IMR-90 (cell line): ENCODE results near the gene C14orf93. TPM values are rescaled to one million over a fixed set of nuclear protein-coding genes. Genes with fewer than 3 reads are reported as not detected.

Experiments
- ATAC-seq: fragments of 200-7000 bp; cut with Tn5 transposase; 2 replicates; pipeline ENCODE4 v1.9.1; 2020; ENCODE audit warnings: low read depth, mild to moderate bottlenecking, moderate library complexity
- BruUV-seq: library from RNA; stranded (reverse); fragments of 400-500 nt; replicated peaks from 2 replicates; lab custom pipeline; 2021; lab: Mats Ljungman, UMichigan
- CTCF ChIA-PET: fragments of 300-600 bp; formaldehyde crosslinking; extraction: SDS; loops from one replicate; lab custom pipeline; 2021; ENCODE audit warnings: antibody characterized with exemption; lab: Yijun Ruan, JAX
- POLR2A ChIA-PET: fragments of 300-600 bp; sonication (Branson Sonifier 250); formaldehyde crosslinking; loops from one replicate; lab custom pipeline; 2022; ENCODE audit warnings: antibody characterized with exemption; ENCODE audit not compliant: unreplicated experiment; lab: Charles Lee
- DNase-seq: peaks from one replicate; pipeline ENCODE4 v3.0.0; 2013
- H2AFZ ChIP-seq: replicated peaks from 2 replicates; pipeline ENCODE3; 2013; ENCODE audit warnings: low read length, mild to moderate bottlenecking; ENCODE audit not compliant: poor library complexity
- H2AK5ac ChIP-seq: 2 replicates; pipeline ENCODE4 v1.6.1; 2013; ENCODE audit warnings: low read depth, low read length, inconsistent platforms
- H2AK9ac ChIP-seq: replicated peaks from 2 replicates; pipeline ENCODE3; 2013; ENCODE audit warnings: mild to moderate bottlenecking, low read depth, low read length, moderate library complexity; ENCODE audit not compliant: poor library complexity
- H2BK120ac ChIP-seq: 2 replicates; pipeline ENCODE4 v1.6.1; 2013; ENCODE audit warnings: low read depth, low read length, inconsistent platforms
- H2BK15ac ChIP-seq: 3 replicates; pipeline ENCODE4 v1.6.1; 2013; ENCODE audit warnings: low read depth, low read length, inconsistent platforms
- H2BK20ac ChIP-seq: 2 replicates; pipeline ENCODE4 v1.6.1; 2013; ENCODE audit warnings: low read depth, mild to moderate bottlenecking, inconsistent platforms, low read length, moderate library complexity
- H2BK5ac ChIP-seq: 2 replicates; pipeline ENCODE4 v1.6.1; 2013; ENCODE audit warnings: mild to moderate bottlenecking, low read depth, low read length, inconsistent platforms; ENCODE audit not compliant: poor library complexity, severe bottlenecking
- H3K14ac ChIP-seq: replicated peaks from 2 replicates; pipeline ENCODE4 v1.6.1; 2013; ENCODE audit warnings: low read depth, low read length, inconsistent platforms
- H3K18ac ChIP-seq: 2 replicates; pipeline ENCODE4 v1.6.1; 2013; ENCODE audit warnings: low read depth, low read length, control low read depth
- H3K23ac ChIP-seq: 2 replicates; pipeline ENCODE4 v1.6.1; 2013; ENCODE audit warnings: low read depth, low read length, inconsistent platforms
- H3K27ac ChIP-seq: 2 replicates; pipeline ENCODE4 v1.5.1; 2013; ENCODE audit warnings: mild to moderate bottlenecking, control low read depth, low read length; ENCODE audit not compliant: insufficient read depth
- H3K27me3 ChIP-seq: 2 replicates; pipeline ENCODE4 v1.6.1; 2013; ENCODE audit warnings: low read length; ENCODE audit not compliant: control insufficient read depth, insufficient read depth
- H3K36me3 ChIP-seq: 2 replicates; pipeline ENCODE4 v1.6.1; 2013; ENCODE audit warnings: low read length, mixed read lengths; ENCODE audit not compliant: control insufficient read depth, insufficient read depth
- H3K4ac ChIP-seq: 2 replicates; pipeline ENCODE4 v1.6.1; 2013; ENCODE audit warnings: low read depth, low read length, inconsistent platforms
- H3K4me1 ChIP-seq: 2 replicates; pipeline ENCODE4 v1.6.1; 2013; ENCODE audit warnings: low read length, mixed read lengths; ENCODE audit not compliant: control insufficient read depth, insufficient read depth
- H3K4me2 ChIP-seq: 2 replicates; pipeline ENCODE4 v1.6.1; 2013; ENCODE audit warnings: low read depth, mild to moderate bottlenecking, control low read depth, low read length, moderate library complexity
- H3K4me3 ChIP-seq: 2 replicates; pipeline ENCODE4 v1.5.1; 2013; ENCODE audit warnings: low read depth, mild to moderate bottlenecking, control low read depth, low read length, moderate library complexity; ENCODE audit not compliant: insufficient read depth
- H3K56ac ChIP-seq: 2 replicates; pipeline ENCODE4 v1.6.1; 2013; ENCODE audit warnings: low read length, inconsistent platforms; ENCODE audit not compliant: insufficient read depth; ENCODE audit errors: extremely low read depth
- H3K79me1 ChIP-seq, 2 experiments: 2 replicates each; pipeline ENCODE4 v1.6.1; 2013; ENCODE audit warnings: low read length in 2 of 2, inconsistent platforms in 1 of 2, low read depth in 1 of 2
- H3K9ac ChIP-seq: 2 replicates; pipeline ENCODE4 v1.6.1; 2013; ENCODE audit warnings: low read depth, low read length, control low read depth
- H3K9me1 ChIP-seq: 2 replicates; pipeline ENCODE4 v1.6.1; 2013; ENCODE audit warnings: low read length, inconsistent platforms; ENCODE audit not compliant: insufficient read depth
- H3K9me3 ChIP-seq: 2 replicates; pipeline ENCODE4 v1.6.1; 2013; ENCODE audit warnings: low read length; ENCODE audit not compliant: control insufficient read depth, insufficient read depth
- H4K20me1 ChIP-seq: 2 replicates; pipeline ENCODE4 v1.6.1; 2013; ENCODE audit warnings: low read length, inconsistent platforms; ENCODE audit not compliant: insufficient read depth
- H4K5ac ChIP-seq: 2 replicates; pipeline ENCODE4 v1.6.1; 2013; ENCODE audit warnings: mild to moderate bottlenecking, low read depth, low read length, control low read depth
- H4K8ac ChIP-seq, 2 experiments: 2 replicates each; pipeline ENCODE4 v1.6.1; 2013; ENCODE audit warnings: low read depth in 2 of 2, low read length in 2 of 2, control low read depth in 1 of 2, inconsistent platforms in 1 of 2
- H4K91ac ChIP-seq: 2 replicates; pipeline ENCODE4 v1.6.1; 2013; ENCODE audit warnings: low read depth, low read length, inconsistent platforms; ENCODE audit not compliant: insufficient read depth
- BHLHE40 ChIP-seq: fragments of 150-350 bp; IDR thresholded peaks from 2 replicates; pipeline ENCODE4 v1.6.1; 2016; ENCODE audit warnings: mild to moderate bottlenecking, low read depth, low read length
- CEBPB ChIP-seq: IDR thresholded peaks from 2 replicates; pipeline ENCODE4 v1.6.1; 2012; ENCODE audit warnings: low read depth, low read length, improper control_type of control experiment
- CHD1 ChIP-seq: IDR thresholded peaks from 2 replicates; pipeline ENCODE4 v1.6.1; 2012; ENCODE audit warnings: low read depth, low read length, improper control_type of control experiment
- CTCF ChIP-seq: conservative IDR thresholded peaks from 2 replicates; pipeline ENCODE4 v1.5.1; 2012; ENCODE audit warnings: mild to moderate bottlenecking, low read depth, low read length, improper control_type of control experiment
- ELK1 ChIP-seq: fragments of 150-350 bp; IDR thresholded peaks from 2 replicates; pipeline ENCODE4 v1.6.1; 2016; ENCODE audit warnings: low read depth, mild to moderate bottlenecking, low read length, moderate library complexity, borderline replicate concordance
- FOS ChIP-seq: fragments of 150-350 bp; IDR thresholded peaks from 2 replicates; pipeline ENCODE4 v1.6.1; 2016; ENCODE audit warnings: low read depth, low read length
- MAFK ChIP-seq: IDR thresholded peaks from 2 replicates; pipeline ENCODE4 v1.6.1; 2012; ENCODE audit warnings: low read depth, low read length, improper control_type of control experiment
- MAZ ChIP-seq: IDR thresholded peaks from 2 replicates; pipeline ENCODE4 v1.6.1; 2012; ENCODE audit warnings: low read depth, mild to moderate bottlenecking, low read length, improper control_type of control experiment, moderate library complexity, borderline replicate concordance
- MXI1 ChIP-seq: IDR thresholded peaks from 2 replicates; pipeline ENCODE4 v1.6.1; 2012; ENCODE audit warnings: low read depth, mild to moderate bottlenecking, low read length, moderate library complexity, borderline replicate concordance
- NFE2L2 ChIP-seq: fragments of 150-350 bp; IDR thresholded peaks from 2 replicates; pipeline ENCODE4 v1.6.1; 2016; ENCODE audit warnings: low read depth, mild to moderate bottlenecking, low read length
- POLR2A ChIP-seq: IDR thresholded peaks from 2 replicates; pipeline ENCODE4 v1.6.1; 2012; ENCODE audit warnings: mild to moderate bottlenecking, low read depth, low read length
- RAD21 ChIP-seq: IDR thresholded peaks from 2 replicates; pipeline ENCODE4 v1.6.1; 2012; ENCODE audit warnings: low read length, improper control_type of control experiment
- RCOR1 ChIP-seq: IDR thresholded peaks from 2 replicates; pipeline ENCODE4 v1.6.1; 2012; ENCODE audit warnings: mild to moderate bottlenecking, low read length, improper control_type of control experiment; ENCODE audit not compliant: insufficient replicate concordance
- RFX5 ChIP-seq: IDR thresholded peaks from 2 replicates; pipeline ENCODE4 v1.8.0; 2012; ENCODE audit warnings: low read depth, mild to moderate bottlenecking, low read length, moderate library complexity
- SMC3 ChIP-seq: fragments of 150-350 bp; IDR thresholded peaks from 2 replicates; pipeline ENCODE4 v1.6.1; 2016; ENCODE audit warnings: low read depth, mild to moderate bottlenecking, antibody characterized with exemption, low read length, moderate library complexity
- USF2 ChIP-seq: fragments of 150-350 bp; IDR thresholded peaks from 2 replicates; pipeline ENCODE4 v1.6.1; 2017; ENCODE audit warnings: mild to moderate bottlenecking, antibody characterized with exemption, low read length, low read depth
- WGBS, 2 experiments: methylation state at CpG; one replicate each; pipeline versions ENCODE4 v1.1.5 to v1.1.7; 2013; ENCODE audit warnings: missing lambda C conversion rate in 2 of 2; ENCODE audit not compliant: insufficient read length in 1 of 2; ENCODE audit errors: extremely low coverage in 2 of 2; 5-methylcytosine and 5-hydroxymethylcytosine counted together
- dilution Hi-C: fragments of 300-500 bp; cut with HindIII; formaldehyde crosslinking; loops from one replicate; pipeline ENCODE4 v1.14.3; 2018; ENCODE audit warnings: low sequenced_read_pairs; ENCODE audit not compliant: unreplicated experiment
- in situ Hi-C: fragments of 300-500 bp; cut with MboI; formaldehyde crosslinking; loops from 3 replicates; pipeline ENCODE4 v1.14.3; 2019; ENCODE audit warnings: low sequenced_read_pairs, inconsistent platforms, mixed read lengths
- intact Hi-C: fragments of 100-400 bp; cut with micrococcal nuclease; formaldehyde crosslinking; loops from 2 replicates; pipeline ENCODE4 v1.10.0; 2022
- polyA plus RNA-seq, 3 experiments: library from polyadenylated mRNA; depleted of rRNA; stranded (reverse); fragments of >200 nt; gene quantifications; 2 replicates each; pipeline ENCODE4 v1.2.3, GENCODE V29; 2012; ENCODE audit warnings: low replicate concordance in 1 of 3
- total RNA-seq: library from RNA; depleted of rRNA; stranded (reverse); fragments of >200 nt; gene quantifications from 2 replicates; pipeline ENCODE4 v1.2.3, GENCODE V29; 2012

The C14orf93 gene
- total and polyA plus RNA-seq, 2 of the 4 experiments (the other 2 are of a cell fraction) = 5.4 to 5.7 TPM

GRCh38 chr14:22945642-22946041 lies 64.3 kb downstream of the C14orf93 start:
- Histone ChIP-seq H3K9ac (no peak overlapping the region), H3K14ac (no peak overlapping the region), H2AK9ac (no peak overlapping the region), H3K23ac (no peak overlapping the region), H2AK5ac (no peak overlapping the region), H3K4ac (no peak overlapping the region), H4K20me1 (no peaks in the 10 kb centered on the region), H3K27me3 (no peaks in the 10 kb centered on the region), H2BK120ac (no peak overlapping the region), H4K91ac (no peak overlapping the region), H2BK5ac (no peak overlapping the region), H3K9me1 (no peaks in the 10 kb centered on the region), H3K36me3 (peaks cover 9% of the 10 kb centered on the region), H3K4me1 (no peaks in the 10 kb centered on the region), H3K79me1 (no peaks in the 10 kb centered on the region; a peak in 1 of 4 replicates), H2BK15ac (no peak overlapping the region), H3K4me2 (no peak overlapping the region), H3K4me3 (no peak overlapping the region), H3K18ac (no peak overlapping the region), H2AFZ (no peak overlapping the region), H2BK20ac (no peak overlapping the region), H3K56ac (no peak overlapping the region), H3K9me3 (no peaks in the 10 kb centered on the region), H4K5ac (no peak overlapping the region), H4K8ac (no peak overlapping the region), H3K27ac (no peak overlapping the region)
- no CpG with 5 or more reads among the region's 3 CpGs for WGBS, 2 experiments
- DNase-seq (no peak), ATAC-seq (no peak)
- in situ Hi-C loops = no loop called here
- no TSS peak for BruUV-seq
- dilution Hi-C loops = no loop called here
- TF ChIP-seq MAFK (no peak), RCOR1 (no peak), ELK1 (no peak), FOS (no peak), USF2 (no peak), MAZ (no peak), RAD21 (no peak), CHD1 (no peak), SMC3 (no peak), MXI1 (no peak), CEBPB (no peak), RFX5 (no peak), CTCF (no peak), BHLHE40 (no peak), POLR2A (no peak), NFE2L2 (no peak)
- POLR2A ChIA-PET = no interaction called here
- CTCF ChIA-PET = interaction anchor here (0.6 to 1.7 kb wide), 2 partner anchors 16 to 111 kb away, joined by 3 to 8 read pairs; no protein-coding TSS in a partner anchor
- intact Hi-C loops = no loop called here
